Measurements from ENCODE around the gene MARCHF3. TPM values are rescaled to one million over a fixed set of nuclear protein-coding genes. Genes with fewer than 3 reads are reported as not detected.

MARCHF3 gene
- total RNA-seq, 5 donors from 2014 or later (not counting 1 experiment from before 2014, with no cell fraction given) = 5.6 to 9.9 (median 7.6) TPM

GRCh38 chr5:126919566-126919965, 110.8 kb downstream of the MARCHF3 start:
- no peaks in the 10 kb centered on the region for H3K27me3 ChIP-seq (replicated peaks in 1 of 2; ENCODE audit: control insufficient read depth in 2 of 2, extremely low read depth in 1 of 2, insufficient read depth in 2 of 2, low read length in 1 of 2)
- POLR2A ChIA-PET = no interaction called here
- Mint-ChIP-seq H3K4me1 (peaks cover 0 to 9% (median 7%) of the 10 kb centered on the region in 3 donors), H3K9me3 (no peaks in the 10 kb centered on the region), H3K27me3 (no peaks in the 10 kb centered on the region), H3K36me3 (peaks cover 9% of the 10 kb centered on the region), H3K4me3 (no peak overlapping the region), H3K27ac (no peak overlapping the region)
- DNase-seq (no peak), ATAC-seq (replicated peaks in 1 of 4) (no peak)
- no peaks in the 10 kb centered on the region for H3K4me1 ChIP-seq (ENCODE audit: control insufficient read depth in 1 of 2, extremely low read depth in 1 of 2, insufficient read depth in 2 of 2, low read length in 2 of 2)
- peaks cover 3% of the 10 kb centered on the region in 2 donors for H3K36me3 ChIP-seq (ENCODE audit: control insufficient read depth in 2 of 2, extremely low read depth in 1 of 2, insufficient read depth in 1 of 2, low read length in 1 of 2)
- no peaks in the 10 kb centered on the region for H3K9me3 ChIP-seq
- WGBS (ENCODE audit: insufficient coverage) = 98% methylated on average over 5 of the region's 7 CpGs
- CTCF ChIA-PET = no interaction called here
- H3K27ac ChIP-seq (ENCODE audit: low read length) = no peak overlapping the region
- no peak overlapping the region for H3K4me3 ChIP-seq (ENCODE audit: control insufficient read depth in 1 of 2, extremely low read depth in 1 of 2, low read length in 1 of 2)

GRCh38 chr5:126918615-126918957, 111.8 kb downstream of the MARCHF3 start:
- H3K36me3 Mint-ChIP-seq = peaks cover 10% of the 10 kb centered on the region
- no peaks in the 10 kb centered on the region for H3K9me3 Mint-ChIP-seq
- ChIA-PET POLR2A (interaction anchor here in 1 of 2 donors (0.6 kb wide), 1 partner anchor 391 kb away, joined by 3 read pairs; no protein-coding TSS in a partner anchor), CTCF (interaction anchor here in 1 of 2 donors (0.6 kb wide), 1 partner anchor 15 kb away, joined by 4 read pairs; no protein-coding TSS in a partner anchor)
- no peaks in the 10 kb centered on the region for H3K9me3 ChIP-seq
- H3K36me3 ChIP-seq (ENCODE audit: control insufficient read depth in 2 of 2, extremely low read depth in 1 of 2, insufficient read depth in 1 of 2, low read length in 1 of 2) = peaks cover 3% of the 10 kb centered on the region in 2 donors
- no peak for DNase-seq
- no peak overlapping the region for H3K4me3 Mint-ChIP-seq
- H3K27ac Mint-ChIP-seq = no peak overlapping the region
- H3K4me1 Mint-ChIP-seq = peaks cover 0 to 9% (median 7%) of the 10 kb centered on the region in 3 donors
- WGBS (ENCODE audit: insufficient coverage) = no CpG with 5 or more reads among the region's 3 CpGs
- H3K27ac ChIP-seq (ENCODE audit: low read length) = no peak overlapping the region
- no peaks in the 10 kb centered on the region for H3K27me3 Mint-ChIP-seq
- no peak overlapping the region for H3K4me3 ChIP-seq (ENCODE audit: control insufficient read depth in 1 of 2, extremely low read depth in 1 of 2, low read length in 1 of 2)
- no peaks in the 10 kb centered on the region for H3K4me1 ChIP-seq (ENCODE audit: control insufficient read depth in 1 of 2, extremely low read depth in 1 of 2, insufficient read depth in 2 of 2, low read length in 2 of 2)
- no peaks in the 10 kb centered on the region for H3K27me3 ChIP-seq (replicated peaks in 1 of 2; ENCODE audit: control insufficient read depth in 2 of 2, extremely low read depth in 1 of 2, insufficient read depth in 2 of 2, low read length in 1 of 2)
- no peak for ATAC-seq (replicated peaks in 1 of 4)

GRCh38 chr5:126917918-126918614, 112.3 kb downstream of the MARCHF3 start:
- no peaks in the 10 kb centered on the region for H3K9me3 Mint-ChIP-seq
- no peak for DNase-seq
- no peak for ATAC-seq (replicated peaks in 1 of 4)
- CTCF ChIA-PET = no interaction called here
- H3K27me3 ChIP-seq (replicated peaks in 1 of 2; ENCODE audit: control insufficient read depth in 2 of 2, extremely low read depth in 1 of 2, insufficient read depth in 2 of 2, low read length in 1 of 2) = no peaks in the 10 kb centered on the region
- H3K36me3 Mint-ChIP-seq = peaks cover 13% of the 10 kb centered on the region
- H3K4me1 ChIP-seq (ENCODE audit: control insufficient read depth in 1 of 2, extremely low read depth in 1 of 2, insufficient read depth in 2 of 2, low read length in 2 of 2) = no peaks in the 10 kb centered on the region
- H3K9me3 ChIP-seq = no peaks in the 10 kb centered on the region
- peaks cover 0 to 9% (median 7%) of the 10 kb centered on the region in 3 donors for H3K4me1 Mint-ChIP-seq
- H3K27ac Mint-ChIP-seq = no peak overlapping the region
- H3K4me3 Mint-ChIP-seq = no peak overlapping the region
- 85% methylated on average over 5 of the region's 9 CpGs for WGBS (ENCODE audit: insufficient coverage)
- no peak overlapping the region for H3K27ac ChIP-seq (ENCODE audit: low read length)
- no peaks in the 10 kb centered on the region for H3K27me3 Mint-ChIP-seq
- H3K4me3 ChIP-seq (ENCODE audit: control insufficient read depth in 1 of 2, extremely low read depth in 1 of 2, low read length in 1 of 2) = no peak overlapping the region
- peaks cover 3% of the 10 kb centered on the region in 2 donors for H3K36me3 ChIP-seq (ENCODE audit: control insufficient read depth in 2 of 2, extremely low read depth in 1 of 2, insufficient read depth in 1 of 2, low read length in 1 of 2)
- POLR2A ChIA-PET = interaction anchor here in 1 of 2 donors (0.6 kb wide), 1 partner anchor 390 kb away, joined by 3 read pairs; no protein-coding TSS in a partner anchor

- no peak overlapping the region for H3K4me3 Mint-ChIP-seq
- H3K27ac Mint-ChIP-seq = no peak overlapping the region
- Histone ChIP-seq H3K4me1 (ENCODE audit: control insufficient read depth in 1 of 2, extremely low read depth in 1 of 2, insufficient read depth in 2 of 2, low read length in 2 of 2) (no peaks in the 10 kb centered on the region), H3K4me3 (ENCODE audit: control insufficient read depth in 1 of 2, extremely low read depth in 1 of 2, low read length in 1 of 2) (no peak overlapping the region), H3K36me3 (ENCODE audit: control insufficient read depth in 2 of 2, extremely low read depth in 1 of 2, insufficient read depth in 1 of 2, low read length in 1 of 2) (peaks cover 3 to 6% of the 10 kb centered on the region in 2 donors), H3K9me3 (no peaks in the 10 kb centered on the region), H3K27ac (ENCODE audit: low read length) (no peak overlapping the region), H3K27me3 (replicated peaks in 1 of 2; ENCODE audit: control insufficient read depth in 2 of 2, extremely low read depth in 1 of 2, insufficient read depth in 2 of 2, low read length in 1 of 2) (no peaks in the 10 kb centered on the region)
- H3K27me3 Mint-ChIP-seq = no peaks in the 10 kb centered on the region
- DNase-seq = no peak
- POLR2A ChIA-PET = interaction anchor here in 1 of 2 donors (0.8 kb wide), 1 partner anchor 94 kb away, joined by 4 read pairs; no protein-coding TSS in a partner anchor
- H3K36me3 Mint-ChIP-seq = peaks cover 37% of the 10 kb centered on the region
- peaks cover 0 to 5% (median 0%) of the 10 kb centered on the region in 3 donors for H3K4me1 Mint-ChIP-seq
- no peak for ATAC-seq (replicated peaks in 1 of 4)
- no CpG with 5 or more reads among the region's 2 CpGs for WGBS (ENCODE audit: insufficient coverage)
- H3K9me3 Mint-ChIP-seq = peaks cover 5 to 11% (median 7%) of the 10 kb centered on the region in 3 donors
- CTCF ChIA-PET = no interaction called here
These were observed 114.9 kb downstream of the MARCHF3 start for GRCh38 chr5:126915496-126915895.

- ChIA-PET POLR2A (interaction anchor here in 1 of 2 donors (0.8 kb wide), 1 partner anchor 94 kb away, joined by 4 read pairs; no protein-coding TSS in a partner anchor), CTCF (interaction anchor here in 1 of 2 donors (0.6 kb wide), 1 partner anchor 62 kb away, joined by 3 read pairs; no protein-coding TSS in a partner anchor)
- no peak overlapping the region for H3K4me3 ChIP-seq (ENCODE audit: control insufficient read depth in 1 of 2, extremely low read depth in 1 of 2, low read length in 1 of 2)
- peaks cover 9 to 11% (median 10%) of the 10 kb centered on the region in 3 donors for H3K9me3 Mint-ChIP-seq
- H3K36me3 Mint-ChIP-seq = peaks cover 43% of the 10 kb centered on the region
- DNase-seq = no peak
- H3K9me3 ChIP-seq = no peaks in the 10 kb centered on the region
- H3K27ac Mint-ChIP-seq = no peak overlapping the region
- no peak overlapping the region for H3K27ac ChIP-seq (ENCODE audit: low read length)
- no peaks in the 10 kb centered on the region for H3K27me3 Mint-ChIP-seq
- ATAC-seq (replicated peaks in 1 of 4) = no peak
- H3K27me3 ChIP-seq (replicated peaks in 1 of 2; ENCODE audit: control insufficient read depth in 2 of 2, extremely low read depth in 1 of 2, insufficient read depth in 2 of 2, low read length in 1 of 2) = no peaks in the 10 kb centered on the region
- H3K36me3 ChIP-seq (ENCODE audit: control insufficient read depth in 2 of 2, extremely low read depth in 1 of 2, insufficient read depth in 1 of 2, low read length in 1 of 2) = peaks cover 3 to 10% of the 10 kb centered on the region in 2 donors
- H3K4me1 Mint-ChIP-seq = peaks cover 0 to 5% (median 0%) of the 10 kb centered on the region in 3 donors
- 91% methylated on average over 9 of the region's 9 CpGs for WGBS (ENCODE audit: insufficient coverage)
- H3K4me3 Mint-ChIP-seq = no peak overlapping the region
- no peaks in the 10 kb centered on the region for H3K4me1 ChIP-seq (ENCODE audit: control insufficient read depth in 1 of 2, extremely low read depth in 1 of 2, insufficient read depth in 2 of 2, low read length in 2 of 2)
These were observed 115.4 kb downstream of the MARCHF3 start for GRCh38 chr5:126914801-126915436.

GRCh38 chr5:126912616-126913200, 117.7 kb downstream of the MARCHF3 start:
- DNase-seq (no peak), ATAC-seq (replicated peaks in 1 of 4) (no peak)
- Mint-ChIP-seq H3K4me1 (peaks cover 0 to 1% (median 0%) of the 10 kb centered on the region in 3 donors), H3K4me3 (no peak overlapping the region), H3K27ac (no peak overlapping the region), H3K9me3 (peaks cover 10 to 18% (median 11%) of the 10 kb centered on the region in 3 donors), H3K36me3 (peaks cover 55% of the 10 kb centered on the region), H3K27me3 (no peaks in the 10 kb centered on the region)
- WGBS (ENCODE audit: insufficient coverage) = 65% methylated on average over 2 of the region's 6 CpGs
- POLR2A ChIA-PET = no interaction called here
- H3K27ac ChIP-seq (ENCODE audit: low read length) = no peak overlapping the region
- H3K4me3 ChIP-seq (ENCODE audit: control insufficient read depth in 1 of 2, extremely low read depth in 1 of 2, low read length in 1 of 2) = no peak overlapping the region
- H3K9me3 ChIP-seq = no peaks in the 10 kb centered on the region
- no peaks in the 10 kb centered on the region for H3K27me3 ChIP-seq (replicated peaks in 1 of 2; ENCODE audit: control insufficient read depth in 2 of 2, extremely low read depth in 1 of 2, insufficient read depth in 2 of 2, low read length in 1 of 2)
- CTCF ChIA-PET = interaction anchor here in 1 of 2 donors (0.6 kb wide), 1 partner anchor 237 kb away, joined by 3 read pairs; no protein-coding TSS in a partner anchor
- H3K4me1 ChIP-seq (ENCODE audit: control insufficient read depth in 1 of 2, extremely low read depth in 1 of 2, insufficient read depth in 2 of 2, low read length in 2 of 2) = no peaks in the 10 kb centered on the region
- peaks cover 3 to 10% of the 10 kb centered on the region in 2 donors for H3K36me3 ChIP-seq (ENCODE audit: control insufficient read depth in 2 of 2, extremely low read depth in 1 of 2, insufficient read depth in 1 of 2, low read length in 1 of 2)

Measured in T-cell (primary cell).